Stimulated activated CD8-positive, alpha-beta memory T cell treated with anti-CD3 and anti-CD28 coated beads, Interleukin-4, amount 100 ng/mL, for 24 hours (primary cell): ENCODE measurements around the gene PATZ1.
"Not testable (repeated sequence)": the region's sequence is repeated elsewhere in the genome, so short reads cannot be mapped to it uniquely, and the experiment has no call there.

Experiments used
- DNase-seq: peaks from one replicate; pipeline ENCODE4 v3.0.0-alpha.2; 2020; ENCODE audit warnings: low read depth

Gene PATZ1, protein sequence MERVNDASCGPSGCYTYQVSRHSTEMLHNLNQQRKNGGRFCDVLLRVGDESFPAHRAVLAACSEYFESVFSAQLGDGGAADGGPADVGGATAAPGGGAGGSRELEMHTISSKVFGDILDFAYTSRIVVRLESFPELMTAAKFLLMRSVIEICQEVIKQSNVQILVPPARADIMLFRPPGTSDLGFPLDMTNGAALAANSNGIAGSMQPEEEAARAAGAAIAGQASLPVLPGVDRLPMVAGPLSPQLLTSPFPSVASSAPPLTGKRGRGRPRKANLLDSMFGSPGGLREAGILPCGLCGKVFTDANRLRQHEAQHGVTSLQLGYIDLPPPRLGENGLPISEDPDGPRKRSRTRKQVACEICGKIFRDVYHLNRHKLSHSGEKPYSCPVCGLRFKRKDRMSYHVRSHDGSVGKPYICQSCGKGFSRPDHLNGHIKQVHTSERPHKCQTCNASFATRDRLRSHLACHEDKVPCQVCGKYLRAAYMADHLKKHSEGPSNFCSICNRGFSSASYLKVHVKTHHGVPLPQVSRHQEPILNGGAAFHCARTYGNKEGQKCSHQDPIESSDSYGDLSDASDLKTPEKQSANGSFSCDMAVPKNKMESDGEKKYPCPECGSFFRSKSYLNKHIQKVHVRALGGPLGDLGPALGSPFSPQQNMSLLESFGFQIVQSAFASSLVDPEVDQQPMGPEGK

DNA sequence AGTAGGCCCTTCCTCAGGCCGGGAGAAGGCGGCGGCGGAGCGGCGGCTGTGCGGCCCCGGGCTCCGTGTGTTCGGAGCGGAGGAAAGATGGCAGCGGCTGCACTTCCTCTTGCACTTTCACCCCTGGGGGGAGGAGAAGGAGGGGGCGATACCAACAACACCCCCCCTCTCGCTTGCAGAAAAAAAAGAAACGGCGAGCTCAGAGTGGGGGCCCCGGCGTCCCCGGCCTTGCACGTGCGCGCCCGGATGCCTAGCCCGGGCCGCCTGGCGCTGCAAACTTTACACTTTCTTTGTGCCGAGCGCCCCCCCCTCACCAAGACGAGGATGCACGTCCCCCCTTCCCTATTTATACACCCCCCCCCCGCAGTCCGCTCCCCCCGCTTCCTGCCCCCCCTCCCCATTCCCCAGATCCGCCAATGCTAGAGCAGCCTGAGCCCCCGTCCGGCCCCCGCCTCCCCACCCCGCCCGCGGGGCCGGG is at the start of gene PATZ1:
TSS of gene PATZ1 (minus strand) at position 92 of the 478 bp plus-strand sequence. CDS start 744 bp downstream, outside the sequence.
- DNase-seq = peak; percentile 64

DNA sequence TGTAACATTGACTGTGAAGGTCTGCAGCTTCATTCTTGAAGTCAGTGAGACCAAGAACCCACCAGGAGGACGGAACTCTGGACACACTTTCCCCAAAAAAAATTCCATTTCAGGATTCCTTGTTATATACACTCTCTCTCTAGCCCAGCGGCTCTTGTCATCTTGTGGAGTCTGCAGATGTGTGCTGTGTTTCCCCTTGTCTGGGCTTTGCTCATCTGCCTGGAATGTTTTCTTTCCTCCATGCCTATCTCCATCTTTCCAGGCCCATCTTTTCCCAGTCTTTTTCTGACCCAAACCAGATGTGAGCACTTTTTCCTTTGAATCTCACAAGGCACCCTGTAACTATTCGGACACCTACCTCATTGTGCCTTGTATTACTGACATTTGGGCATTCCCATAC is 48.2 kb upstream of the PATZ1 start:
- no peak for DNase-seq

DNA sequence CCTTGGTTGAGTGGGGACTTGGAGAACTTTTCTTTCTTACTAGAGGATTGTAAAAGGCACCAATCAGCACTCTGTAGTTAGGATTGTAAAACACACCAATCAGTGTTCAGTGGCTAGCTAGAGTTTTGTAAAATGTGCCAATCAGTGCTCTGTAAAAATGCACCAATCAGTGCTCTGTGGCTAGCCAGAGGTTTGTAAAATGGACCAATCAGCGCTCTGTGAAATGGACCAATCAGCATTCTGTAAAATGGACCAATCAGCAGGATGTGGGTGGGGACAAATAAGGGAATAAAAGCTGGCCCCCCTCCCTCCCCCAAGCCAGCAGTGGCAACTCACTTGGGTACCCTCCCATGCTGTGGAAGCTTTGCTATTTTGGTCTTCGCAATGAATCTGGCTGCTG is 47.7 kb upstream of the PATZ1 start:
- DNase-seq = no peak

GRCh38 chr22:31378651-31379050 is 32.5 kb upstream of the PATZ1 start:
- DNase-seq = not testable (repeated sequence)

- DNase-seq = no peak
Measured at GRCh38 chr22:31378123-31378522, 32.0 kb upstream of the PATZ1 start.

- no peak for DNase-seq
Measured at GRCh38 chr22:31377612-31378011, 31.5 kb upstream of the PATZ1 start.

DNA sequence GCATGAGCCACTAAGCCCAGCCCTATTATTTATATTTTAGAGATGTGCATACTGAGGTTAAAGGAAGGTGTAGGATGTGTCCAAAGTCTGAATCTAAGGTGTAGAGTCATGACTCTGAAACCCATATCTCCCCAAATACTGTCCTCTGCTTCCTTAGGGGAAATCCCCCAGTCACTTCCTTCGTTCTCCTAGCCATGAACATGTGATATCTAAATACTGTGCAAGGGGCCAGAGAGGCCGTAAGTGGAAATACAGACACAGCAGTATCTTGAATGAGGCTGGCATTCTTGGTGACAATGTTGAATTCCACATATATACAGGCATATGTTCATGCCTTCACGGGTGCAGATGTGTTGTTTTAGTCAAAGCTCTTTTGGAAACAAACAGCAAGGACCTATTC is 21.3 kb upstream of the PATZ1 start:
- no peak for DNase-seq

DNA sequence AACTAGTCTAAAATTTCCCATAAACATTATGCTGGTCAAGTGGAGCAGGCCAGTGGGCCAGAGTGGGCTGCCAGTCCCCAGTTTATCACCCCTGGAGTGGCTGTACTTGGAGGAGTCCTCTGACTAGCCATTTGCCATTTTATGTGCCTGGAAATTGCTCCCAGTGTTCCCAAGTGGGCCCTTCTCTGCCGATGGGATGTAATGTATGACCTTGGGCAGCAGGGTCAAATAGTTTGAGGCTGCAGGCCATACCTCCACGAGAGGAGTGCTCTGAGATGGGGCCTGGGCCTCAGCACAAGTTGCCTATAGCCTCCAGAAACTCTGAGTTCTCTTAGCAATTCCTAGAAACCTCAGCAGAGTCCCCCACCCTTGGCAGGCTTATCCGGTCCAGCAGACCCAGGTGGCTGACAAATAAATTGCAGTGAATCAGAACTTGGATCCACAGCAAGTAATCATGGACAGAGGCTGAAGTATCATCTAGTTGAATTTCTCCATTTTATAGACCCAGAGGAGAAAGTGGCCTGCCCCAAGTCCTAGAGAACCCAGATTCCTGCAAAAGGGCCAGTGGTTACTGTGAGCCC is 17.8 kb upstream of the PATZ1 start:
- no peak for DNase-seq

DNA sequence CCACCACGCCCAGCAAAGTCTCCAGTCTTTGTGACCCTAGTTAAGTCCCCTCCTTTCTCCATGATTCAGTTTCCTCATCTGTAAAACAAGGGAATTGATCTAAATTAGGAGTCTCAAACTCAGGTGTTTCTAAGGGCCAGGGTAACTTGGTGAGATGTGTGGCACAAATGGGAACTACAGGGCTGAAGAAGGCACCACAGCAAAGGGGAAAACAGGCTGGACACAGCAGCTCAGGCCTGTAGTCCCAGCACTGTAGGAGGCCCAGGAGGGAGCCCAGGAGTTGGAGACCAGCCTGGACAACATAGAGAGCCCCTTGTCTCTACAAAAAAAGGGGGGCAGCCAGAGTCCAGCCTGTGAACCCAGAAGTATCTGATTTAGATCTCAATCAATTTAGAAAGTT is 15.6 kb upstream of the PATZ1 start:
- no peak for DNase-seq

DNA sequence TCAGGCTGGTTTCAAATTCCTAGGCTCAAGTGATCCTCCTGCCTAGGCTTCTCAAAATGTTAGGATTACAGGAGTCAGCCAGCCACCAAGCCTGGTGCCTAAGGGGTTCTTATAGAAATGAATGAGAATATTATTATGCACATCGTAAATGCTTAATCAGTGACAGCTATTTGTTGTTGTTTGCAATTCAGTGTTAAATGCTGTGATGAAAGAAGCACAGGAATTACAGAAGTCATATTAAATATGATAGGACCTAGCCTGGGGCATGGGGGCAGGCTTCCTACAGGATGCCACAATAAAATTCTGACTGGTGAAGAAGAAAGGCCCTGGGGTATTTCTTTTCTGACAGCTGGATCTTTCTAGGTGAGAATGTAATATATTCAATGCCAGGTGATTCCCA is 13.9 kb upstream of the PATZ1 start:
- no peak for DNase-seq

GRCh38 chr22:31354515-31354914 is 8.4 kb upstream of the PATZ1 start:
- DNase-seq = no peak

DNA sequence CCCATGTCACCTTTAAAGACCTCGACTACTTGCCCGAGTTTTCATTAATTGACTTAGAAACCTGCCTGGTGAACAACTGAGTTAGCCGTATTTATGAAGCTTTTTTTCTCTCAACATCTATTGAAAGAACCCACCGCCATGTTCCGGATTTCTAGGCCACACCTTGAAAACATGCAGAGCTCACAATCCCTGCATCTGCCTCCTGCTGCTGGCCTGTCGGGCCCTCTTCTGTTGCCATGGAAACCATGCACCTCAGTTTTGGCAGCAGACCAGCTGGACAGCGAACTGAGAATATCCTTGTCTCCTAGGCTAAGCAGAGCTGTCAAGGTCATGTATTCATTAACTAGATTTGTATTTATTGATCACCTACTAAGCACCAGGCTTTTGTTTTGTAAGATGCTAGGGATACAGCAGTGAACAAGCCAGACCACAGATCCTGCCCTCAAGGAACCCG is 4.3 kb upstream of the PATZ1 start:
- DNase-seq = no peak

- DNase-seq = no peak
Measured at GRCh38 chr22:31349960-31350359, 3.8 kb upstream of the PATZ1 start.

DNA sequence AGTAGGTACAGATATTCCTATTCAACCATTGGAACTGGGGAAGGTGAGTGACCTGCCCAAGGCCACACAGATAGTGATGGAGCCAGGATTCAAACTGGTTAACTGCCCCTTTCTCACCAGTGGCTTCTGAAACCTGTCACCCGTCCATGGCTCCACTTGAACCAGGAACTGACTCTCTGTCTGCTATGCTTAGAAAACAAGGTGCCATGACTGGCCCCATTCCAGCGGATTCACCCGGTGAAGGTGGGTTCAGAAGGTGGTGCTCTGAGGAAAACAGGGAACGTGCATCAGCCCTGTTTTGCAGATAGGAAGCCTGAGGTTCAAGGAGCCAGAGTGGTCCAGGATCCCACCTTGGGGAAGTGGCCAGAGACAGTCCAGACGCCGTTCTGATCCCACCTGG is 2.6 kb upstream of the PATZ1 start:
- no peak for DNase-seq

- not testable (repeated sequence) for DNase-seq
Measured at GRCh38 chr22:31348009-31348337, 1.8 kb upstream of the PATZ1 start.

DNA sequence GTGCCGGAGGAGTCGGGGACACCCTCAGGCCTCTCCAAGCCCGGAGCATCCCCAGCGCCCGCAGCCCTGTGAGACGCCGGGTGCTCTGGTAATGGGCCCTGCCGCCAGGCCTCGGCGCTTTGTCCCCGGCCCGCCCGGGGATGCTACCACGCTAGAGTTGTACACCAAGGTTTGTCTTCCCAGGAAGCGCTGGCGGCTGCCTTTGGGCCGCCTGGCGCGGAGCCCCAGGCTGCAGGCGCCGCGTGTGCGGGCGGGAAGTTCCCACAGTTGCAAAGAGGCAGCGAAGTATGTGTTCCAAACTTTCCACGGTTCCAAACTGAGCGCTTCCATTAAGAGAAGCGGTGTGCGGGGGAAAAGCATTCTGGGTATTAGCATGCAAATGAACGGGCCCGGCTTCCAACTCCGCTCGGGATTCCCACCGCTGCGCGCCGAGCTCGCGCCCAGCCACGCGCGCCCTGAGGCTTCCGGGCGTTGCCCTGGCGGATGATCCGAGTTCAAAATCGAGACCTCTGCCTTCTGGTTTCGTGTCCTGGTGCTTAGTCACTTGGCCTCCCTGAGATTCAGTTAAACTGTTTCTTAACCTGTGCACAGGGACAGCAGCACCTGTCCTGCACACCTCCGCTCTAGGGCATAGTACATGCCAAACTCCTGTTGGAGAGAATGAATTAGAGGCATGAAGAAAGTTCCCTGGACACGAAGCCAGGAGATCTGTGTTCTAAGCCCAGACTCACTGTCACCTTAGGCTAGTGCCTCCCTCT is 1.3 kb upstream of the PATZ1 start:
- DNase-seq = peak; percentile 51

- DNase-seq = peak; percentile 38
Measured at GRCh38 chr22:31346733-31347250, 646 bp upstream of the PATZ1 start.

DNA sequence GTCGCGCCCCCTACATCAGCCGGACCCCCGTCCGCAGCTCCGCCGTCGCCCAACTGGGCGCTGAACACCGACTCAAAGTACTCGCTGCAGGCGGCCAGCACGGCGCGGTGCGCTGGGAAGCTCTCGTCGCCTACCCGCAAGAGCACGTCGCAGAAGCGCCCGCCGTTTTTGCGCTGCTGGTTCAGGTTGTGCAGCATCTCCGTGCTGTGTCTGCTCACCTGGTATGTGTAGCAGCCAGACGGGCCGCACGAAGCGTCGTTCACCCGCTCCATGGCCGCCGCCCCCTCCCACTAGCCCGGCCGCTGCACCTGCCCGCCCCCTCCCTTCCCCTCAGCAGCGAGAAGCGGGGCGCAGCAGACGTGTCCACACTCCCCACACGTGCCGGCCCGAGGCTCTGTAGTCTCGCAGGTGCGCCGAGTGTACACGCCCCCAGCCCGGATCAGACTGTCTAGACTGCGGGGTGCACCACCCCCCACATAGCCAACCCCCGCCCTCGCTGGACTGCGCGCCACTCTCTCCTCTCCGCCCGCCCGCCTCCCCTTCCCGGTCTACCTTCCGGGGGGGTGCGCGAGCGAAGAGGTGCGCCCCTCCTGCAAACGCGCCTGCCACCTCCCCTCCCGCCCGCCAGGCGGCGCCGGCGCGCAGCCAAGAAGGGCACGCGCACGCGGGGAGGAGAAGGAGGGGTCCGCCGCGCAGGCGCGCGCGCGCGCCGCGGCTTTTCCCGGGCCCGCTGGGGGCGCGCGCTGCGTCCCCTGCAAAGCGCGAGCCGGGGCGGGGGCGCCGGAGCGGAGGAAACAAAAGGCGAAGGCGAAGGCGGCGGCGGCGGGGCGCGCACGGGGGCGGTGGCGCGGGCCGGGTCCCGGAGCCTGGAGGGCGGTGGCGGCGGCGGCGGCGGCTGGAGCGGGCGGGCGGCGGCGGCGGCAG is 553 bp downstream of the PATZ1 start:
- DNase-seq = peak; percentile 81

- DNase-seq = no peak
Measured at GRCh38 chr22:31344578-31345330, 1.4 kb downstream of the PATZ1 start.

DNA sequence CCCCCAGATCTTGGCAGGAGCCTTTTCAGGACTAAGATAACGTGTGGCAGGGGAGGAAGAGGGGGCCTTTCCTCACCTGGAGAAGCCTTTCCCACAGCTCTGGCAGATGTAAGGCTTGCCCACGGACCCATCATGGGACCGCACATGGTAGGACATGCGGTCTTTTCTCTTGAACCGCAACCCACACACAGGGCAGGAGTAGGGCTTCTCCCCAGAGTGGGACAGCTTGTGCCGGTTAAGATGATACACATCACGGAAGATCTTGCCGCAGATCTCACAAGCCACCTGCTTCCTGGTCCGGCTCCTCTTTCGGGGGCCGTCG is 1.9 kb downstream of the PATZ1 start:
- DNase-seq = no peak
